Esophagus muscularis mucosa (tissue), 4 donors: ENCODE measurements around the gene CEP44. TPM values are rescaled to one million over a fixed set of nuclear protein-coding genes. Genes with fewer than 3 reads are reported as not detected.
"Not testable (repeated sequence)": the region's sequence is repeated elsewhere in the genome, so short reads cannot be mapped to it uniquely, and the experiment has no call there.

Experiments used
- DNase-seq: peaks from one replicate; pipeline ENCODE4 v3.0.0-alpha.2; 2017; ENCODE audit errors: extremely low spot score
- H3K27ac ChIP-seq, 4 donors: fragments of 200-600 bp; sonication (generic); replicated peaks in 1 of 4; 1 replicate in 3 of 4; 2 replicates in 1 of 4; pipeline ENCODE4 v1.5.1; 2016 to 2019; ENCODE audit warnings: mild to moderate bottlenecking in 1 of 4
- H3K27me3 ChIP-seq, 4 donors: fragments of 200-600 bp; sonication (generic); one replicate each; pipeline versions ENCODE4 v1.5.1 to v1.6.0; 2016 to 2019
- H3K36me3 ChIP-seq, 4 donors: fragments of 200-600 bp; sonication (generic); one replicate each; pipeline ENCODE4 v1.5.1; 2016 to 2019
- H3K4me1 ChIP-seq, 4 donors: fragments of 200-600 bp; sonication (generic); one replicate each; pipeline ENCODE4 v1.5.1; 2016 to 2019
- H3K4me3 ChIP-seq, 4 donors: fragments of 200-600 bp; sonication (generic); 1 replicate in 2 of 4; 2 replicates in 2 of 4; pipeline ENCODE4 v1.5.1; 2016 to 2019; ENCODE audit warnings: mild to moderate bottlenecking in 4 of 4, moderate library complexity in 1 of 4
- H3K9me3 ChIP-seq, 4 donors: fragments of 200-600 bp; sonication (generic); 1 replicate in 3 of 4; 2 replicates in 1 of 4; pipeline ENCODE4 v1.5.1; 2016 to 2019
- CTCF ChIP-seq, 3 experiments: fragments of 200-600 bp in 2 of 3; fragments of 450-650 bp in 1 of 3; sonication (generic) in 2 of 3; IDR thresholded peaks; one replicate each; pipeline ENCODE4 v1.5.1; 2017 to 2019; ENCODE audit warnings: antibody characterized with exemption in 3 of 3, mild to moderate bottlenecking in 2 of 3, moderate library complexity in 1 of 3
- EP300 ChIP-seq: sonication (generic); formaldehyde crosslinking; IDR thresholded peaks from one replicate; pipeline ENCODE4 v1.6.1; 2017; ENCODE audit warnings: antibody characterized with exemption
- POLR2A ChIP-seq: fragments of 450-650 bp; IDR thresholded peaks from one replicate; pipeline ENCODE4 v1.6.1; 2017; ENCODE audit warnings: antibody characterized with exemption, moderate library complexity, mild to moderate bottlenecking, low read depth
- POLR2AphosphoS5 ChIP-seq, 2 donors: sonication (generic); formaldehyde crosslinking; IDR thresholded peaks; one replicate each; pipeline ENCODE4 v1.6.1; 2017; ENCODE audit warnings: antibody characterized with exemption in 2 of 2
- WGBS: methylation state at CpG from one replicate; pipeline ENCODE4 v1.1.5; 2018; 5-methylcytosine and 5-hydroxymethylcytosine counted together
- intact Hi-C: fragments of 100-400 bp; cut with DNase I; formaldehyde crosslinking; loops from one replicate; pipeline ENCODE4 v1.15.1; 2023
- total RNA-seq, 4 donors: library from RNA; depleted of rRNA; stranded (reverse); fragments of >200 nt; gene quantifications; one replicate each; pipeline versions ENCODE4 v1.1.0 to v1.2.1, GENCODE V29; 2016

Gene CEP44
- total RNA-seq, 4 donors from 2014 or later: 8.1 to 15.8 (median 11.5) TPM

- no peak for TF ChIP-seq POLR2A
- H3K27ac ChIP-seq: no peak overlapping the region
- H3K36me3 ChIP-seq: no peaks in the 10 kb centered on the region
- H3K4me3 ChIP-seq: no peak overlapping the region
- H3K9me3 ChIP-seq: no peaks in the 10 kb centered on the region
- DNase-seq: no peak
- 90% methylated on average over 4 of the region's 4 CpGs for WGBS
- no peaks in the 10 kb centered on the region for H3K4me1 ChIP-seq
- intact Hi-C loops: no loop called here
- peaks cover 0 to 6% (median 0%) of the 10 kb centered on the region in 4 donors for H3K27me3 ChIP-seq
These were observed 73.6 kb downstream of the CEP44 start for GRCh38 chr4:174357321-174357720.

DNA sequence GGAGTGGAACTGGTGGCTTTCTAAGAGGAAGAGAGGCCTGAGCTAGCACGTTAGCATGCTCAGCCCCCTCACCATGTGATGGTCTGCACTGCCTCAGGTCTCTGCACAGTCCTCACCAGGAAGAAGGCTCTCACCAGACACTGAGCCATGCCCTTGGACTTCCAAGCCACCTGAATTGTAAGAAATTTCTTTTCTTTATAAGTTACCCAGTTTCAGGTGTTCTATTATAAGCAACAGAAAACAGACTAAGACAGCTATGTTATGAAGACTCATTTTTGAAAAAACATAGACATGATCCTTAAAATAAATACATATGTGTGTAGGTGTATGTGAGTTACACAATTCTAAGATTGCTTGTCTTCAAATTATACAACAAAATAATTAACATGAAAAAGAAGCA lies 74.7 kb downstream of the CEP44 start:
- H3K9me3 ChIP-seq: no peaks in the 10 kb centered on the region
- TF ChIP-seq EP300: no peak
- TF ChIP-seq CTCF (IDR thresholded peaks at IDR 0.05): no peak
- H3K4me1 ChIP-seq: no peaks in the 10 kb centered on the region
- no peak overlapping the region for H3K27ac ChIP-seq
- no peak overlapping the region for H3K4me3 ChIP-seq
- H3K27me3 ChIP-seq: peaks cover 0 to 6% (median 0%) of the 10 kb centered on the region in 4 donors
- intact Hi-C loops: no loop called here
- DNase-seq: no peak
- WGBS: 83% methylated on average over 1 of the region's 1 CpG
- no peaks in the 10 kb centered on the region for H3K36me3 ChIP-seq

- intact Hi-C loops: no loop called here
- Histone ChIP-seq H3K27me3 (peaks cover 0 to 6% (median 0%) of the 10 kb centered on the region in 4 donors), H3K4me3 (no peak overlapping the region), H3K4me1 (no peaks in the 10 kb centered on the region), H3K27ac (no peak overlapping the region), H3K9me3 (no peaks in the 10 kb centered on the region), H3K36me3 (no peaks in the 10 kb centered on the region)
- TF ChIP-seq EP300: no peak
- no peak for TF ChIP-seq POLR2A
- TF ChIP-seq POLR2AphosphoS5 (IDR thresholded peaks at IDR 0.05): no peak
- no peak for TF ChIP-seq CTCF (IDR thresholded peaks at IDR 0.05)
- WGBS: 85% methylated on average over 1 of the region's 1 CpG
- DNase-seq: no peak
These were observed 75.1 kb downstream of the CEP44 start for GRCh38 chr4:174358829-174359228.

- 82% methylated on average over 2 of the region's 2 CpGs for WGBS
- Histone ChIP-seq H3K36me3 (no peaks in the 10 kb centered on the region), H3K27ac (no peak overlapping the region), H3K9me3 (no peaks in the 10 kb centered on the region), H3K27me3 (peaks cover 0 to 6% (median 0%) of the 10 kb centered on the region in 4 donors), H3K4me3 (no peak overlapping the region), H3K4me1 (peaks cover 0 to 3% (median 0%) of the 10 kb centered on the region in 4 donors)
- no peak for TF ChIP-seq EP300
- no peak for TF ChIP-seq POLR2A
- no peak for TF ChIP-seq POLR2AphosphoS5 (IDR thresholded peaks at IDR 0.05)
- TF ChIP-seq CTCF (IDR thresholded peaks at IDR 0.05): no peak
- DNase-seq: no peak
- intact Hi-C loops: loop anchor here (10.0 kb wide), 1 partner anchor 172 kb away; no protein-coding TSS in a partner anchor
These were observed 78.6 kb downstream of the CEP44 start for GRCh38 chr4:174362340-174362739.

GRCh38 chr4:174363782-174364181 lies 80.1 kb downstream of the CEP44 start:
- WGBS: 68% methylated on average over 1 of the region's 1 CpG
- intact Hi-C loops: loop anchor here (2.0 to 10.0 kb wide), 2 partner anchors 171 to 267 kb away; no protein-coding TSS in a partner anchor

DNA sequence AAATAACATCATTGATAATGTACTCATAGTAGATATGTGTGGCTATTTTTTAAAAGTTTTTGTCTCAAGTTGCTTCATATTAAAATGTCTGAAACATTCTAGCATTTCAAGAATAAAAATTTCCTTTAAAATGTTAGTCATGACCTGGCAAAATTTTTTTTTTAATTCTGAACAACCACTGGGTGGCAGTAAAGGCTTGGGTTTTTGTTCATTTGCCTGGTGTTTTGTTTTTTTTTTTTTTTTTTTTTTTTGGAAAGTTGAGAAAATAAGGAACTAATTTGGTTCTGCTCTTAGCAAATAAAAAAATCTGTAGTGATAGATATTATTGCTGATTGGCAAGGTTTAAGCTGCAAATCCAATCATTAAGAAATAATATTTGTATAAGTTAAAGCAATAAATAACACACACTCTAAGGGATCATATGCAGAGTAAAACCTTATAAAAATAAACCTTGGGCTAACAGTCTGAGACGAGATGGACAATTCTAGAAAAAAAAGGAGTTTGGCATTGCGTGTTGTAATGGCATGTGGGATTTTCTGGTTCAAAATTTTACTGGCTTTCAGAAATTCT lies 81.4 kb downstream of the CEP44 start:
- no peaks in the 10 kb centered on the region for H3K9me3 ChIP-seq
- intact Hi-C loops: loop anchor here (2.0 to 10.0 kb wide), 3 partner anchors 170 to 347 kb away; no protein-coding TSS in a partner anchor
- H3K27ac ChIP-seq: no peak overlapping the region
- peaks cover 0 to 2% (median 0%) of the 10 kb centered on the region in 4 donors for H3K27me3 ChIP-seq
- TF ChIP-seq CTCF (IDR thresholded peaks at IDR 0.05) (peak; percentile 40 to 56 (median 46)), POLR2A (no peak)
- no peak for DNase-seq
- no peaks in the 10 kb centered on the region for H3K36me3 ChIP-seq
- WGBS: 26% methylated on average over 2 of the region's 2 CpGs
- no peak overlapping the region for H3K4me3 ChIP-seq
- H3K4me1 ChIP-seq: peaks cover 0 to 3% (median 0%) of the 10 kb centered on the region in 4 donors

More at GRCh38 chr4:174363782-174364181, 80.1 kb downstream of the CEP44 start:
- not testable (repeated sequence) for H3K9me3 ChIP-seq, H3K27ac ChIP-seq, H3K27me3 ChIP-seq, DNase-seq, H3K4me3 ChIP-seq, H3K4me1 ChIP-seq, H3K36me3 ChIP-seq
